NCI-H460 (cell line): ENCODE measurements around the gene FRG1. TPM values are rescaled to one million over a fixed set of nuclear protein-coding genes. Genes with fewer than 3 reads are reported as not detected.
A peak's percentile ranks its signal among the peaks of the same experiment; 100 is the strongest.
"Not testable (repeated sequence)": the region's sequence is repeated elsewhere in the genome, so short reads cannot be mapped to it uniquely, and the experiment has no call there.

ENCODE experiments used
- DNase-seq: peaks from one replicate; pipeline ENCODE4 v3.0.0-alpha.2; 2016; ENCODE audit warnings: low read depth; ENCODE audit errors: extremely low read depth
- polyA plus RNA-seq: library from polyadenylated mRNA; depleted of rRNA; stranded (reverse); fragments of >200 nt; gene quantifications from 2 replicates; pipeline ENCODE4 v1.2.3, GENCODE V29; 2014; cell fraction: nucleus; rRNA removed
- total RNA-seq: library from RNA; depleted of rRNA; stranded (reverse); fragments of >200 nt; shearing (Covaris generic); gene quantifications from 2 replicates; pipeline ENCODE4 v1.2.3, GENCODE V29; 2014; rRNA removed

Gene FRG1
- 39.9 and 41.8 TPM in 2 replicates for total RNA-seq
- polyA plus RNA-seq: 22.7 and 29.3 TPM in 2 replicates

GRCh38 chr4:189940178-189941004 is at the start of gene FRG1:
FRG1 (plus strand) TSS chr4:189940872; CDS start chr4:189941010, 138 bp downstream.
- peak; percentile 83 for DNase-seq

- DNase-seq: no peak
Observed at GRCh38 chr4:189897667-189898066, 43.0 kb upstream of the FRG1 start.

- not testable (repeated sequence) for DNase-seq
Observed at GRCh38 chr4:189899481-189900015, 41.1 kb upstream of the FRG1 start.

GRCh38 chr4:189904420-189905027 is 36.1 kb upstream of the FRG1 start:
- DNase-seq: peak; percentile 61

- no peak for DNase-seq
Observed at GRCh38 chr4:189912170-189912569, 28.5 kb upstream of the FRG1 start.

GRCh38 chr4:189917161-189917891 is 23.3 kb upstream of the FRG1 start:
- no peak for DNase-seq

- DNase-seq: no peak
Observed at GRCh38 chr4:189921058-189921457, 19.6 kb upstream of the FRG1 start.

GRCh38 chr4:189926742-189927141 is 13.9 kb upstream of the FRG1 start:
- DNase-seq: not testable (repeated sequence)

GRCh38 chr4:189941005-189941450 is 356 bp downstream of the FRG1 start:
- DNase-seq: no peak

GRCh38 chr4:189942412-189942811 is 1.7 kb downstream of the FRG1 start:
- DNase-seq: not testable (repeated sequence)

GRCh38 chr4:189944077-189944476 is 3.4 kb downstream of the FRG1 start:
- DNase-seq: not testable (repeated sequence)

GRCh38 chr4:189946906-189947305 is 6.2 kb downstream of the FRG1 start:
- DNase-seq: not testable (repeated sequence)

GRCh38 chr4:189948486-189948885 is 7.8 kb downstream of the FRG1 start:
- not testable (repeated sequence) for DNase-seq

GRCh38 chr4:189969291-189969690 is 28.6 kb downstream of the FRG1 start:
- DNase-seq: not testable (repeated sequence)

GRCh38 chr4:189973646-189974045 is 33.0 kb downstream of the FRG1 start:
- no peak for DNase-seq

- DNase-seq: peak; percentile 33
Observed at GRCh38 chr4:189974056-189974455, 33.4 kb downstream of the FRG1 start.

- DNase-seq: no peak
Observed at GRCh38 chr4:189979196-189980047, 38.8 kb downstream of the FRG1 start.

- not testable (repeated sequence) for DNase-seq
Observed at GRCh38 chr4:189980292-189980691, 39.6 kb downstream of the FRG1 start.

- no peak for DNase-seq
Observed at GRCh38 chr4:189981970-189982369, 41.3 kb downstream of the FRG1 start.
